GM12878 (cell line): ENCODE measurements around the gene RCOR1. TPM values are rescaled to one million over a fixed set of nuclear protein-coding genes. Genes with fewer than 3 reads are reported as not detected.

Experiments
- ATAC-seq: fragments of 200-7000 bp; cut with Tn5 transposase; 3 replicates; pipeline ENCODE4 v1.9.1; 2020; ENCODE audit warnings: mild to moderate bottlenecking, moderate library complexity
- BruUV-seq: library from RNA; stranded (reverse); fragments of 400-500 nt; replicated peaks from 2 replicates; lab custom pipeline; 2021; lab: Mats Ljungman, UMichigan
- CTCF ChIA-PET: fragments of 300-600 bp; sonication (Branson Sonifier 250); formaldehyde crosslinking; extraction: SDS; loops from one replicate; lab custom pipeline; 2021; ENCODE audit warnings: inconsistent platforms; lab: Yijun Ruan, JAX
- POLR2A ChIA-PET: fragments of 350-600 bp; formaldehyde crosslinking; extraction: SDS; loops from one replicate; lab custom pipeline; 2021; ENCODE audit warnings: inconsistent platforms; lab: Charles Lee
- RAD21 ChIA-PET: fragments of 300-600 bp; sonication (Branson Sonifier 250); formaldehyde crosslinking; loops from one replicate; lab custom pipeline; 2023; ENCODE audit warnings: antibody characterized with exemption; ENCODE audit not compliant: unreplicated experiment; lab: Charles Lee
- SMC1A ChIA-PET: fragments of 300-600 bp; sonication (Branson Sonifier 250); formaldehyde crosslinking; loops from one replicate; lab custom pipeline; 2023; ENCODE audit not compliant: unreplicated experiment, uncharacterized antibody; lab: Charles Lee
- DNase-seq: peaks from one replicate; pipeline ENCODE4 v3.0.0-alpha.2; 2011; ENCODE audit warnings: low read depth, low spot score
- FAIRE-seq: peaks from 3 replicates; lab custom pipeline; 2011; peaks lifted over from hg19 to GRCh38; lab: Jason Lieb, UNC
- H2AFZ ChIP-seq: 2 replicates; pipeline ENCODE4 v1.6.0; 2011; ENCODE audit warnings: low read depth, low read length, control low read depth; ENCODE audit not compliant: control insufficient read depth
- H3K27ac ChIP-seq: 2 replicates; pipeline ENCODE4 v1.5.1; 2011; ENCODE audit warnings: control low read depth; ENCODE audit not compliant: control insufficient read depth, insufficient read depth
- H3K27me3 ChIP-seq, 2 experiments: replicated peaks in 1 of 2; 2 replicates each; pipeline versions ENCODE4 v1.6.0 to v1.6.1; 2011; ENCODE audit warnings: low read length in 1 of 2; ENCODE audit not compliant: control insufficient read depth in 2 of 2, insufficient read depth in 2 of 2
- H3K36me3 ChIP-seq, 2 experiments: 2 replicates each; pipeline ENCODE4 v1.5.1; 2011; ENCODE audit warnings: low read length in 1 of 2; ENCODE audit not compliant: control insufficient read depth in 2 of 2, insufficient read depth in 2 of 2
- H3K4me1 ChIP-seq: 2 replicates; pipeline ENCODE4 v1.6.1; 2011; ENCODE audit warnings: mild to moderate bottlenecking, low read length, moderate library complexity, mixed read lengths; ENCODE audit not compliant: control insufficient read depth, insufficient read depth
- H3K4me2 ChIP-seq: 2 replicates; pipeline ENCODE4 v1.6.0; 2011; ENCODE audit warnings: control low read depth; ENCODE audit not compliant: control insufficient read depth, insufficient read depth
- H3K4me3 ChIP-seq: fragments of 200-600 bp; sonication (generic); 2 replicates; pipeline ENCODE4 v1.5.1; 2016
- H3K79me2 ChIP-seq: 2 replicates; pipeline ENCODE4 v1.6.0; 2011; ENCODE audit warnings: low read length; ENCODE audit not compliant: control insufficient read depth, insufficient read depth
- H3K9ac ChIP-seq: 2 replicates; pipeline ENCODE4 v1.8.0; 2011; ENCODE audit warnings: low read length, control low read depth, mixed read lengths; ENCODE audit not compliant: control insufficient read depth, insufficient read depth
- H3K9me3 ChIP-seq: replicated peaks from 3 replicates; pipeline ENCODE4 v1.5.1; 2011; ENCODE audit warnings: mild to moderate bottlenecking, low read length; ENCODE audit not compliant: control insufficient read depth, insufficient read depth
- H4K20me1 ChIP-seq: 2 replicates; pipeline ENCODE4 v1.6.0; 2011; ENCODE audit not compliant: control insufficient read depth, insufficient read depth
- HDAC6 ChIP-seq: fragments of 200-600 bp; sonication (generic); IDR thresholded peaks from one replicate; pipeline ENCODE4 v1.8.0; 2017; ENCODE audit warnings: antibody characterized with exemption; ENCODE audit not compliant: unreplicated experiment
- NR2C1 ChIP-seq: fragments of 450-650 bp; IDR thresholded peaks from 2 replicates; pipeline ENCODE4 v1.6.1; 2017; ENCODE audit warnings: antibody characterized with exemption, mild to moderate bottlenecking, moderate library complexity
- POLR2AphosphoS5 ChIP-seq: IDR thresholded peaks from 2 replicates; pipeline ENCODE4 v1.6.1; 2011; ENCODE audit warnings: mild to moderate bottlenecking, low read length, inconsistent platforms
- SP1 ChIP-seq: IDR thresholded peaks from one replicate; pipeline ENCODE4 v1.6.1; 2011; ENCODE audit warnings: low read depth, low read length
- SPI1 ChIP-seq: IDR thresholded peaks from 2 replicates; pipeline ENCODE4 v1.6.1; 2011; ENCODE audit warnings: low read depth, mild to moderate bottlenecking, low read length, moderate library complexity, borderline replicate concordance; ENCODE audit not compliant: insufficient read depth
- ZNF384 ChIP-seq: IDR thresholded peaks from 2 replicates; pipeline ENCODE4 v1.6.1; 2012; ENCODE audit warnings: low read depth, mild to moderate bottlenecking, low read length, improper control_type of control experiment, borderline replicate concordance
- WGBS: methylation state at CpG from one replicate; pipeline ENCODE4 v1.1.6; 2016; ENCODE audit warnings: low lambda C conversion rate; ENCODE audit not compliant: insufficient replicate concordance, insufficient coverage; ENCODE audit errors: missing lambda C conversion rate; 5-methylcytosine and 5-hydroxymethylcytosine counted together
- in situ Hi-C: fragments of 300-500 bp; cut with MboI; formaldehyde crosslinking; loops from 9 replicates; pipeline ENCODE4 v1.14.3; 2018; ENCODE audit warnings: mixed read lengths
- intact Hi-C: fragments of 100-400 bp; cut with micrococcal nuclease; formaldehyde crosslinking; loops from one replicate; pipeline ENCODE4 v1.14.2; 2022; ENCODE audit not compliant: unreplicated experiment
- polyA plus RNA-seq, 11 experiments: library from polyadenylated mRNA; depleted of rRNA in 4 of 11; unstranded in 6 of 11; stranded (reverse) in 5 of 11; fragments of >200 nt; fragmentation: Nextera tagmentation in 4 of 11; fragmentation: Illumina TruSeq in 1 of 11; extraction: Ambion mirVana in 4 of 11; extraction: Trizol in 1 of 11; gene quantifications; 1 replicate in 1 of 11; 2 replicates in 10 of 11; pipeline versions ENCODE4 v1.2.1 to v1.2.3, GENCODE V29; 2011 to 2016; ENCODE audit warnings: inconsistent platforms in 2 of 11, missing spikeins in 2 of 11, low read depth in 1 of 11
- total RNA-seq, 4 experiments: library from RNA; depleted of rRNA in 3 of 4; stranded (reverse); fragments of >200 nt in 3 of 4; fragmentation: Illumina TruSeq in 1 of 4; extraction: Trizol in 1 of 4; gene quantifications; 2 replicates each; pipeline versions ENCODE4 v1.2.1 to v1.2.3, GENCODE V29; 2013 to 2021

The RCOR1 gene
- total and polyA plus RNA-seq, 10 of the 15 experiments (the other 5 are each of a cell fraction or from before 2014, with no cell fraction given) = 1.6 to 12.2 (median 4.4) TPM

GRCh38 chr14:102574281-102575159 lies 17.9 kb upstream of the RCOR1 start:
- BruUV-seq = no TSS peak
- no peak overlapping the region for H2AFZ ChIP-seq
- H3K9me3 ChIP-seq = no peaks in the 10 kb centered on the region
- no peak for DNase-seq
- CTCF ChIA-PET = interaction anchor here (0.6 kb wide), 1 partner anchor 240 kb away, joined by 3 read pairs; no protein-coding TSS in a partner anchor
- no peak overlapping the region for H3K4me2 ChIP-seq
- no peaks in the 10 kb centered on the region for H4K20me1 ChIP-seq
- H3K4me3 ChIP-seq = no peak overlapping the region
- H3K4me1 ChIP-seq = peaks cover 9% of the 10 kb centered on the region
- H3K36me3 ChIP-seq = no peaks in the 10 kb centered on the region
- no peak for FAIRE-seq
- SMC1A ChIA-PET = interaction anchor here (0.8 to 1.5 kb wide), 2 partner anchors 17 to 20 kb away, joined by 3 to 4 read pairs; no protein-coding TSS in a partner anchor
- TF ChIP-seq ZNF384 (no peak), SPI1 (no peak), POLR2AphosphoS5 (no peak), HDAC6 (no peak), SP1 (no peak), NR2C1 (no peak)
- RAD21 ChIA-PET = no interaction called here
- POLR2A ChIA-PET = no interaction called here
- H3K27ac ChIP-seq = no peak overlapping the region
- no peak overlapping the region for H3K9ac ChIP-seq
- ATAC-seq = no peak
- intact Hi-C loops = no loop called here
- H3K79me2 ChIP-seq = no peaks in the 10 kb centered on the region
- WGBS = 76% methylated on average over 20 of the region's 20 CpGs
- in situ Hi-C loops = no loop called here
- no peaks in the 10 kb centered on the region for H3K27me3 ChIP-seq
